ENCODE data around the gene ROBO1. TPM values are rescaled to one million over a fixed set of nuclear protein-coding genes. Genes with fewer than 3 reads are reported as not detected.

Gene ROBO1
- total and polyA plus RNA-seq, 2 of the 13 experiments (the other 11 are each of a cell fraction or from before 2014, with no cell fraction given): 52.2 to 71.0 TPM

DNA sequence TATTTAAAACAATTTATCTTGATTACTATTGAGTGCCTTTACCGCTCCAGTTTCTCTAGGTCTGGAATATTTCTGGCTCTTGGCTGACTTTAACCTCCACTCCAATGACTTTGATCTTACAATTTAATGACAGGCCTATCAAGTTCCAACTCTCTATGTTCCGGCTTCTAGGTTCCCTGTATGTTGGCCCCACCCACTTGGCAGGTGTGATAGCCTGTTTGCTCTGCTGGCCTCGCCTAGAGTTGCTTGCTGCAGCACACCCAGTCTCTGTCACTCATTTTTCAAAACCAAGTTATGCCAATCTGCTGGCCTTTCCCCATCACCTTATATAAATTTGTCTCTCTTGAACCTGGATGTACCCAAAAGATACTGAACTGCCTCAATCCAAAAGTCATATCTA is 428.0 kb downstream of the ROBO1 start:
- TF ChIP-seq TCF7L2 (IDR thresholded peaks at IDR 0.05; ENCODE audit: low read depth, low read length) (no peak), MTA1 (CRISPR knock-in tag; IDR thresholded peaks at IDR 0.05; ENCODE audit: borderline replicate concordance) (no peak), ZSCAN30 (CRISPR knock-in tag; IDR thresholded peaks at IDR 0.05) (no peak), NR1H2 (CRISPR knock-in tag; IDR thresholded peaks at IDR 0.05; ENCODE audit: borderline replicate concordance, low read depth) (no peak), ZNF674 (CRISPR knock-in tag; IDR thresholded peaks at IDR 0.05; ENCODE audit: low read depth) (no peak), SAFB2 (CRISPR knock-in tag; IDR thresholded peaks at IDR 0.05; ENCODE audit: borderline replicate concordance, low read depth) (no peak), EHMT2 (IDR thresholded peaks at IDR 0.05; ENCODE audit: borderline replicate concordance, low read depth, low read length) (no peak), FOSL2 (CRISPR knock-in tag; IDR thresholded peaks at IDR 0.05) (no peak), IRX3 (CRISPR knock-in tag; IDR thresholded peaks at IDR 0.05; ENCODE audit: borderline replicate concordance, low read depth) (no peak), ZNF782 (CRISPR knock-in tag; IDR thresholded peaks at IDR 0.05; ENCODE audit: borderline replicate concordance) (no peak), FOXK2 (IDR thresholded peaks at IDR 0.05) (no peak), XRCC5 (optimal IDR thresholded peaks at IDR 0.05; ENCODE audit: low read length) (no peak), RXRA (CRISPR knock-in tag; IDR thresholded peaks at IDR 0.05) (no peak), POGZ (CRISPR knock-in tag; IDR thresholded peaks at IDR 0.05) (no peak), PAWR (CRISPR knock-in tag; IDR thresholded peaks at IDR 0.05; ENCODE audit: borderline replicate concordance) (no peak)
- TF ChIP-seq, protein P1, sequence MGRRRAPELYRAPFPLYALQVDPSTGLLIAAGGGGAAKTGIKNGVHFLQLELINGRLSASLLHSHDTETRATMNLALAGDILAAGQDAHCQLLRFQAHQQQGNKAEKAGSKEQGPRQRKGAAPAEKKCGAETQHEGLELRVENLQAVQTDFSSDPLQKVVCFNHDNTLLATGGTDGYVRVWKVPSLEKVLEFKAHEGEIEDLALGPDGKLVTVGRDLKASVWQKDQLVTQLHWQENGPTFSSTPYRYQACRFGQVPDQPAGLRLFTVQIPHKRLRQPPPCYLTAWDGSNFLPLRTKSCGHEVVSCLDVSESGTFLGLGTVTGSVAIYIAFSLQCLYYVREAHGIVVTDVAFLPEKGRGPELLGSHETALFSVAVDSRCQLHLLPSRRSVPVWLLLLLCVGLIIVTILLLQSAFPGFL (CRISPR knock-in tag; IDR thresholded peaks at IDR 0.05): no peak
- TF ChIP-seq, protein P2, sequence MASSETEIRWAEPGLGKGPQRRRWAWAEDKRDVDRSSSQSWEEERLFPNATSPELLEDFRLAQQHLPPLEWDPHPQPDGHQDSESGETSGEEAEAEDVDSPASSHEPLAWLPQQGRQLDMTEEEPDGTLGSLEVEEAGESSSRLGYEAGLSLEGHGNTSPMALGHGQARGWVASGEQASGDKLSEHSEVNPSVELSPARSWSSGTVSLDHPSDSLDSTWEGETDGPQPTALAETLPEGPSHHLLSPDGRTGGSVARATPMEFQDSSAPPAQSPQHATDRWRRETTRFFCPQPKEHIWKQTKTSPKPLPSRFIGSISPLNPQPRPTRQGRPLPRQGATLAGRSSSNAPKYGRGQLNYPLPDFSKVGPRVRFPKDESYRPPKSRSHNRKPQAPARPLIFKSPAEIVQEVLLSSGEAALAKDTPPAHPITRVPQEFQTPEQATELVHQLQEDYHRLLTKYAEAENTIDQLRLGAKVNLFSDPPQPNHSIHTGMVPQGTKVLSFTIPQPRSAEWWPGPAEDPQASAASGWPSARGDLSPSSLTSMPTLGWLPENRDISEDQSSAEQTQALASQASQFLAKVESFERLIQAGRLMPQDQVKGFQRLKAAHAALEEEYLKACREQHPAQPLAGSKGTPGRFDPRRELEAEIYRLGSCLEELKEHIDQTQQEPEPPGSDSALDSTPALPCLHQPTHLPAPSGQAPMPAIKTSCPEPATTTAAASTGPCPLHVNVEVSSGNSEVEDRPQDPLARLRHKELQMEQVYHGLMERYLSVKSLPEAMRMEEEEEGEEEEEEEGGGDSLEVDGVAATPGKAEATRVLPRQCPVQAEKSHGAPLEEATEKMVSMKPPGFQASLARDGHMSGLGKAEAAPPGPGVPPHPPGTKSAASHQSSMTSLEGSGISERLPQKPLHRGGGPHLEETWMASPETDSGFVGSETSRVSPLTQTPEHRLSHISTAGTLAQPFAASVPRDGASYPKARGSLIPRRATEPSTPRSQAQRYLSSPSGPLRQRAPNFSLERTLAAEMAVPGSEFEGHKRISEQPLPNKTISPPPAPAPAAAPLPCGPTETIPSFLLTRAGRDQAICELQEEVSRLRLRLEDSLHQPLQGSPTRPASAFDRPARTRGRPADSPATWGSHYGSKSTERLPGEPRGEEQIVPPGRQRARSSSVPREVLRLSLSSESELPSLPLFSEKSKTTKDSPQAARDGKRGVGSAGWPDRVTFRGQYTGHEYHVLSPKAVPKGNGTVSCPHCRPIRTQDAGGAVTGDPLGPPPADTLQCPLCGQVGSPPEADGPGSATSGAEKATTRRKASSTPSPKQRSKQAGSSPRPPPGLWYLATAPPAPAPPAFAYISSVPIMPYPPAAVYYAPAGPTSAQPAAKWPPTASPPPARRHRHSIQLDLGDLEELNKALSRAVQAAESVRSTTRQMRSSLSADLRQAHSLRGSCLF (CRISPR knock-in tag; IDR thresholded peaks at IDR 0.05; ENCODE audit: borderline replicate concordance): no peak
- TF ChIP-seq, protein P3, sequence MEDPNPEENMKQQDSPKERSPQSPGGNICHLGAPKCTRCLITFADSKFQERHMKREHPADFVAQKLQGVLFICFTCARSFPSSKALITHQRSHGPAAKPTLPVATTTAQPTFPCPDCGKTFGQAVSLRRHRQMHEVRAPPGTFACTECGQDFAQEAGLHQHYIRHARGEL (CRISPR knock-in tag; IDR thresholded peaks at IDR 0.05): no peak
- TF ChIP-seq, protein P4, sequence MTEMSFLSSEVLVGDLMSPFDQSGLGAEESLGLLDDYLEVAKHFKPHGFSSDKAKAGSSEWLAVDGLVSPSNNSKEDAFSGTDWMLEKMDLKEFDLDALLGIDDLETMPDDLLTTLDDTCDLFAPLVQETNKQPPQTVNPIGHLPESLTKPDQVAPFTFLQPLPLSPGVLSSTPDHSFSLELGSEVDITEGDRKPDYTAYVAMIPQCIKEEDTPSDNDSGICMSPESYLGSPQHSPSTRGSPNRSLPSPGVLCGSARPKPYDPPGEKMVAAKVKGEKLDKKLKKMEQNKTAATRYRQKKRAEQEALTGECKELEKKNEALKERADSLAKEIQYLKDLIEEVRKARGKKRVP (CRISPR knock-in tag; IDR thresholded peaks at IDR 0.05): no peak
- no TSS peak for BruUV-seq (replicated peaks)
- Histone ChIP-seq H3K36me3 (replicated peaks in 1 of 2; ENCODE audit: control insufficient read depth in 1 of 2, insufficient read depth in 2 of 2, low read length in 2 of 2) (no peaks in the 10 kb centered on the region), H3K9me3 (ENCODE audit: low read length) (no peaks in the 10 kb centered on the region), H3K9ac (ENCODE audit: insufficient read depth, low read depth, low read length) (no peak overlapping the region), H3K27me3 (ENCODE audit: control insufficient read depth in 1 of 2, insufficient read depth in 2 of 2, low read length in 2 of 2) (no peaks in the 10 kb centered on the region), H3K4me3 (replicated peaks in 1 of 3; ENCODE audit: insufficient read depth in 1 of 3, low read depth in 2 of 3, low read length in 3 of 3) (no peak overlapping the region), H2AFZ (ENCODE audit: low read length) (no peak overlapping the region), H3K4me2 (ENCODE audit: low read depth, low read length) (no peak overlapping the region), H3K27ac (ENCODE audit: extremely low read length, insufficient read depth, low read length) (no peak overlapping the region), H4K20me1 (ENCODE audit: insufficient read depth, low read length) (no peaks in the 10 kb centered on the region), H3K79me2 (ENCODE audit: insufficient read depth, low read length) (no peaks in the 10 kb centered on the region), H3K4me1 (ENCODE audit: insufficient read depth, low read length) (no peaks in the 10 kb centered on the region)
- FAIRE-seq: no peak
- no peak for DNase-seq (ENCODE audit: low spot score)
- POLR2A ChIA-PET: no interaction called here
- no peak for ATAC-seq
- in situ Hi-C loops (cut with HindIII; ENCODE audit: extremely low pct_ligation_motif_present, low pct_unique_long_range_greater_than_20kb) (no loop called here), intact Hi-C loops (cut with micrococcal nuclease; ENCODE audit: unreplicated experiment) (no loop called here)
- CTCF ChIA-PET (ENCODE audit: low intra/inter-chr PET ratio, low total read pairs): no interaction called here
- WGBS (ENCODE audit: low lambda C conversion rate): 15% methylated on average over 3 of the region's 3 CpGs
